ENCODE results near the gene MYO1A. TPM values are rescaled to one million over a fixed set of nuclear protein-coding genes. Genes with fewer than 3 reads are reported as not detected.

The MYO1A gene
- total RNA-seq, 1 donor from 2014 or later = 0.27 TPM

- Mint-ChIP-seq H3K4me3 (no peak overlapping the region), H3K9me3 (no peaks in the 10 kb centered on the region)
- DNase-seq (ENCODE audit: low spot score in 2 of 2, unreplicated experiment in 2 of 2) = no peak
These were observed 53.9 kb downstream of the MYO1A start for GRCh38 chr12:56995930-56996496.

GRCh38 chr12:56995201-56995929, 54.6 kb downstream of the MYO1A start:
- H3K36me3 Mint-ChIP-seq = peaks cover 13% of the 10 kb centered on the region
- H3K9me3 Mint-ChIP-seq = no peaks in the 10 kb centered on the region
- H3K4me3 Mint-ChIP-seq = no peak overlapping the region
- DNase-seq (ENCODE audit: low spot score in 2 of 2, unreplicated experiment in 2 of 2) = no peak
- H3K4me1 Mint-ChIP-seq = peaks cover 4% of the 10 kb centered on the region
- TF ChIP-seq CTCF (IDR thresholded peaks at IDR 0.05; ENCODE audit: unreplicated experiment) = no peak
- no peak overlapping the region for H3K27ac Mint-ChIP-seq
- no peaks in the 10 kb centered on the region for H3K27me3 Mint-ChIP-seq (ENCODE audit: low read depth)

More at GRCh38 chr12:56995930-56996496, 53.9 kb downstream of the MYO1A start:
- Mint-ChIP-seq H3K27me3 (ENCODE audit: low read depth) (no peaks in the 10 kb centered on the region), H3K4me1 (peaks cover 4% of the 10 kb centered on the region), H3K36me3 (peaks cover 15% of the 10 kb centered on the region), H3K27ac (no peak overlapping the region)
- TF ChIP-seq CTCF (IDR thresholded peaks at IDR 0.05; ENCODE audit: unreplicated experiment) = no peak

- DNase-seq (ENCODE audit: low spot score in 2 of 2, unreplicated experiment in 2 of 2) = no peak
- Mint-ChIP-seq H3K4me1 (peaks cover 4% of the 10 kb centered on the region), H3K4me3 (no peak overlapping the region), H3K27me3 (ENCODE audit: low read depth) (no peaks in the 10 kb centered on the region), H3K27ac (no peak overlapping the region), H3K9me3 (no peaks in the 10 kb centered on the region), H3K36me3 (peaks cover 13% of the 10 kb centered on the region)
- TF ChIP-seq CTCF (IDR thresholded peaks at IDR 0.05; ENCODE audit: unreplicated experiment) = no peak
These were observed 55.6 kb downstream of the MYO1A start for GRCh38 chr12:56994231-56994746.

- H3K36me3 Mint-ChIP-seq = peaks cover 11% of the 10 kb centered on the region
These were observed 56.6 kb downstream of the MYO1A start for GRCh38 chr12:56993346-56993745.

More at GRCh38 chr12:56993346-56993745, 56.6 kb downstream of the MYO1A start:
- DNase-seq (ENCODE audit: low spot score in 2 of 2, unreplicated experiment in 2 of 2) = no peak
- peaks cover 6% of the 10 kb centered on the region for H3K4me1 Mint-ChIP-seq
- TF ChIP-seq CTCF (IDR thresholded peaks at IDR 0.05; ENCODE audit: unreplicated experiment) = no peak
- no peaks in the 10 kb centered on the region for H3K27me3 Mint-ChIP-seq (ENCODE audit: low read depth)
- no peaks in the 10 kb centered on the region for H3K9me3 Mint-ChIP-seq
- no peak overlapping the region for H3K4me3 Mint-ChIP-seq
- no peak overlapping the region for H3K27ac Mint-ChIP-seq
